GM12878 (cell line): ENCODE measurements around the gene RASL12.

Experiments used
- ATF2 ChIP-seq: IDR thresholded peaks from 2 replicates; pipeline ENCODE4 v1.6.1; 2012; ENCODE audit warnings: low read length, inconsistent platforms
- CTCF ChIP-seq, 3 experiments: IDR thresholded peaks in 2 of 3; conservative IDR thresholded peaks in 1 of 3; 2 replicates each; pipeline ENCODE4 v1.5.1; 2011; ENCODE audit warnings: low read depth in 3 of 3, low read length in 3 of 3, mild to moderate bottlenecking in 3 of 3, control low read depth in 2 of 3, moderate library complexity in 2 of 3, inconsistent platforms in 1 of 3, mixed read lengths in 1 of 3; ENCODE audit not compliant: control insufficient read depth in 2 of 3, insufficient read depth in 1 of 3; ENCODE audit errors: extremely low read depth in 1 of 3
- ELK1 ChIP-seq: IDR thresholded peaks from 2 replicates; pipeline ENCODE4 v1.6.1; 2012; ENCODE audit warnings: low read depth, low read length, improper control_type of control experiment
- EP300 ChIP-seq, 2 experiments: fragments of 150-350 bp in 1 of 2; IDR thresholded peaks; 2 replicates each; pipeline ENCODE4 v1.6.1; 2011 to 2012; ENCODE audit warnings: low read depth in 2 of 2, low read length in 2 of 2, borderline replicate concordance in 1 of 2, improper control_type of control experiment in 1 of 2, inconsistent platforms in 1 of 2; ENCODE audit not compliant: control insufficient read depth in 1 of 2
- ETV6 ChIP-seq, 2 experiments: fragments of 450-650 bp in 1 of 2; IDR thresholded peaks in 1 of 2; conservative IDR thresholded peaks in 1 of 2; 2 replicates each; pipeline ENCODE4 v1.6.1; 2014; ENCODE audit warnings: antibody characterized with exemption in 1 of 2, borderline replicate concordance in 1 of 2, low read depth in 1 of 2, mild to moderate bottlenecking in 1 of 2, moderate library complexity in 1 of 2
- EZH2 ChIP-seq: IDR thresholded peaks from 2 replicates; pipeline ENCODE4 v1.6.1; 2012; ENCODE audit warnings: low read depth, mild to moderate bottlenecking, control low read depth, inconsistent platforms, low read length, borderline replicate concordance; ENCODE audit not compliant: control insufficient read depth
- NFYA ChIP-seq: IDR thresholded peaks from 2 replicates; pipeline ENCODE4 v1.6.1; 2011; ENCODE audit warnings: low read depth, mild to moderate bottlenecking, low read length, improper control_type of control experiment, borderline replicate concordance
- POLR2AphosphoS2 ChIP-seq: IDR thresholded peaks from 2 replicates; pipeline ENCODE4 v1.6.1; 2011; ENCODE audit warnings: low read depth, mild to moderate bottlenecking, low read length, improper control_type of control experiment, moderate library complexity
- REST ChIP-seq: IDR thresholded peaks from 2 replicates; pipeline ENCODE4 v1.6.1; 2012; ENCODE audit warnings: mild to moderate bottlenecking, low read depth, low read length
- USF2 ChIP-seq: IDR thresholded peaks from 2 replicates; pipeline ENCODE4 v1.6.1; 2011; ENCODE audit warnings: low read depth, low read length, improper control_type of control experiment, borderline replicate concordance
- ZNF217 ChIP-seq: fragments of 450-650 bp; IDR thresholded peaks from 2 replicates; pipeline ENCODE4 v1.6.1; 2017; ENCODE audit warnings: antibody characterized with exemption, mild to moderate bottlenecking
- ZNF687 ChIP-seq: fragments of 450-650 bp; IDR thresholded peaks from 2 replicates; pipeline ENCODE4 v1.6.1; 2017; ENCODE audit warnings: mild to moderate bottlenecking, moderate library complexity

- TF ChIP-seq CTCF (IDR thresholded peaks at IDR 0.05 in 2 of 3, conservative IDR thresholded peaks at IDR 0.05 in 1 of 3; ENCODE audit: control insufficient read depth in 2 of 3, extremely low read depth in 1 of 3, insufficient read depth in 1 of 3, low read depth in 3 of 3, low read length in 3 of 3) (no peak), USF2 (no peak), ATF2 (no peak), EP300 (IDR thresholded peaks at IDR 0.05; ENCODE audit: borderline replicate concordance in 1 of 2, control insufficient read depth in 1 of 2, low read depth in 2 of 2, low read length in 2 of 2) (no peak), ELK1 (no peak), NFYA (no peak), ZNF217 (peak; percentile 39; the same call in 1 of the 2 replicates), POLR2AphosphoS2 (0 out of 2 replicates have a peak, but pooled peaks have one; percentile 60), EZH2 (no peak), ETV6 (conservative IDR thresholded peaks at IDR 0.05 in 1 of 2, IDR thresholded peaks at IDR 0.05 in 1 of 2; ENCODE audit: borderline replicate concordance in 1 of 2, low read depth in 1 of 2) (no peak), ZNF687 (peak; percentile 55), REST (no peak)
Observed at GRCh38 chr15:65028921-65029735, 38.7 kb downstream of the RASL12 start, which contains the start of gene MTFMT.
